ENCODE data around the gene BMS1. TPM values are rescaled to one million over a fixed set of nuclear protein-coding genes. Genes with fewer than 3 reads are reported as not detected.
"Not testable (repeated sequence)": the region's sequence is repeated elsewhere in the genome, so short reads cannot be mapped to it uniquely, and the experiment has no call there.

The BMS1 gene
- 19.5 and 21.0 TPM in 2 replicates for total RNA-seq (2014; rRNA removed)
- 9.4 TPM for polyA plus RNA-seq (2012)

GRCh38 chr10:42782446-42783180, at the start of gene BMS1:
TSS of gene BMS1 (plus strand) at chr10:42782795. CDS start at chr10:42784395, 1,600 bp downstream.
- DNase-seq (ENCODE audit: low read depth): peak; percentile 92

GRCh38 chr10:42734536-42734935, 48.1 kb upstream of the BMS1 start:
- DNase-seq (ENCODE audit: low read depth): no peak

GRCh38 chr10:42738679-42739078, 43.9 kb upstream of the BMS1 start:
- no peak for DNase-seq (ENCODE audit: low read depth)

GRCh38 chr10:42741536-42741935, 41.1 kb upstream of the BMS1 start:
- not testable (repeated sequence) for DNase-seq (ENCODE audit: low read depth)

GRCh38 chr10:42743697-42744096, 38.9 kb upstream of the BMS1 start:
- no peak for DNase-seq (ENCODE audit: low read depth)

- DNase-seq (ENCODE audit: low read depth): no peak
These were observed 38.4 kb upstream of the BMS1 start for GRCh38 chr10:42744134-42744701.

GRCh38 chr10:42753126-42753506, 29.5 kb upstream of the BMS1 start:
- DNase-seq (ENCODE audit: low read depth): peak; percentile 37

- no peak for DNase-seq (ENCODE audit: low read depth)
These were observed 29.0 kb upstream of the BMS1 start for GRCh38 chr10:42753507-42754154.

GRCh38 chr10:42754155-42755027, 28.2 kb upstream of the BMS1 start:
- no peak for DNase-seq (ENCODE audit: low read depth)

GRCh38 chr10:42755028-42755451, 27.6 kb upstream of the BMS1 start:
- DNase-seq (ENCODE audit: low read depth): no peak

- no peak for DNase-seq (ENCODE audit: low read depth)
These were observed 27.0 kb upstream of the BMS1 start for GRCh38 chr10:42755556-42756093.

GRCh38 chr10:42767906-42768305, 14.7 kb upstream of the BMS1 start:
- no peak for DNase-seq (ENCODE audit: low read depth)

- DNase-seq (ENCODE audit: low read depth): no peak
These were observed 13.9 kb upstream of the BMS1 start for GRCh38 chr10:42768581-42769152.

- no peak for DNase-seq (ENCODE audit: low read depth)
These were observed 13.4 kb upstream of the BMS1 start for GRCh38 chr10:42769173-42769572.

- DNase-seq (ENCODE audit: low read depth): no peak
These were observed 12.9 kb upstream of the BMS1 start for GRCh38 chr10:42769673-42770072.

GRCh38 chr10:42776681-42777080, 5.9 kb upstream of the BMS1 start:
- DNase-seq (ENCODE audit: low read depth): no peak

GRCh38 chr10:42780456-42780855, 2.1 kb upstream of the BMS1 start:
- no peak for DNase-seq (ENCODE audit: low read depth)

GRCh38 chr10:42781893-42782445, 626 bp upstream of the BMS1 start:
- peak; percentile 12 for DNase-seq (ENCODE audit: low read depth)

- DNase-seq (ENCODE audit: low read depth): peak; percentile 46
These were observed 570 bp downstream of the BMS1 start for GRCh38 chr10:42783181-42783549.

GRCh38 chr10:42785759-42786158, 3.2 kb downstream of the BMS1 start:
- DNase-seq (ENCODE audit: low read depth): no peak

- DNase-seq (ENCODE audit: low read depth): no peak
These were observed 8.2 kb downstream of the BMS1 start for GRCh38 chr10:42790835-42791234.
